ENCODE data around the gene LPXN. TPM values are rescaled to one million over a fixed set of nuclear protein-coding genes. Genes with fewer than 3 reads are reported as not detected.

The LPXN gene
- total RNA-seq, 1 experiment from 2014 or later: 1.3 TPM

DNA sequence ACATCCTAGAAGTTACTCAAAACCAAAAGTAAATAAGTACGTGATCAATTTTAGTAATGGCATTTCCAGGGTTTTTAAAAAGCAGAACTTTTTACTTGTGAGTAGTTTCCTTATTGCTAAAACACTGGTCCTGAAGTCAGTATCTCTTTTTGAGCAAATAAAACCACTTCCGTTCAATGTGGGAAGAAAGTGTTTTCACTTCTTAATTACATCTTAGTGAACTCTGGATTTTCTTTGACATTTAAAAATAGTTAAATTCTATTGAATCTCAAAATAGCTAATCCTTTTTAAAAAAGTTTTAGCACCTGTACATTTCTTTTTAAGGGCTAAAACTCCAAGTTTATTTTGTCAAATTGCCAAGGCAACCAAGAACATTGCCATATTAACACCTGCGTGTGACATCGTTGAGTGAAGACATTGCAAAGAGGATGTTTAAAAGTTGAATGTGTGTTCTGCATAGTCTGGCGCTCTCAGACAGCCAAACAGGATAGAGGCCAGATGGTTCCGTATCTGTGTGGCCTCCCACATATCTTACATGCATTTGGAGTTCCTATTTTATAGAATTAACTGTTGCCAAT is 50.5 kb downstream of the LPXN start:
- peak; percentile 18 for DNase-seq (ENCODE audit: extremely low read depth, low read depth)

DNA sequence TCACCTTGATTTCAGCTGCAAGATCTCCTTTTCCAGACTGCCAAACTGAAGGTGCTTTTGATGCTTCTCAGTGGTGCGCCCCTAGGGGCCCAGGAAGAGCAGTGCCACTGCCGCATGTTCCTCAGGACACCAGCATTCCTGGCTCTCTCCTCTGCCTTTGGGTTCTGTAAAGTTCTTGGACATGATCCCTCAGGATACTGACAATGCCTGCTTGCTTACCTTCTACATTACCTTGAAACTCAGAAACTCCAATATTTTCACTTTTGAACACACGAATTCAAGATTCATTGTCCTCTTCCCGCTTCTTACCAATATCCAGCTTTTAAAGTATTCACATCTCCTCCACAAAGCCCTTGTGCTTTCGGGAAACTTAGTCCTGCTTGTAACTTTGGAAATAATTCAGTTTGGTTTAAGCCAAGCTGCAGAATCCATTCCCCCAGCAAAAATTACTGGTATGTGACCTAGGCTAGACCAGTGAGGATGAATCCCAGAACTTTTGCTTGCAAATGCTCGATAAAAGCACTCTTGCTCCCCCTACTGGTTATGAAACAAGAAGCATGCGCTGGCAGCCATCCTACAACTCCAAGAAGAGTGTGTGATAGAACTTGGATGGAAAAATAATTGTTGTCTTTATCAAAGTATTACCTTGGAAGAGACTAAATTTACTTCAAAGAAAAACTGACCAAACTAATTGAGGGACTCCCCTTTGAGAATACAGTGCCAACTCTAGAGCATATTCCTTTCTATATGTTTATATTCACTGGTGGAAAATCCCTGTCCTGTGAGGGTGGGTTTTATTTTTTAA is 51.2 kb downstream of the LPXN start:
- peak; percentile 63 for DNase-seq (ENCODE audit: extremely low read depth, low read depth)

DNA sequence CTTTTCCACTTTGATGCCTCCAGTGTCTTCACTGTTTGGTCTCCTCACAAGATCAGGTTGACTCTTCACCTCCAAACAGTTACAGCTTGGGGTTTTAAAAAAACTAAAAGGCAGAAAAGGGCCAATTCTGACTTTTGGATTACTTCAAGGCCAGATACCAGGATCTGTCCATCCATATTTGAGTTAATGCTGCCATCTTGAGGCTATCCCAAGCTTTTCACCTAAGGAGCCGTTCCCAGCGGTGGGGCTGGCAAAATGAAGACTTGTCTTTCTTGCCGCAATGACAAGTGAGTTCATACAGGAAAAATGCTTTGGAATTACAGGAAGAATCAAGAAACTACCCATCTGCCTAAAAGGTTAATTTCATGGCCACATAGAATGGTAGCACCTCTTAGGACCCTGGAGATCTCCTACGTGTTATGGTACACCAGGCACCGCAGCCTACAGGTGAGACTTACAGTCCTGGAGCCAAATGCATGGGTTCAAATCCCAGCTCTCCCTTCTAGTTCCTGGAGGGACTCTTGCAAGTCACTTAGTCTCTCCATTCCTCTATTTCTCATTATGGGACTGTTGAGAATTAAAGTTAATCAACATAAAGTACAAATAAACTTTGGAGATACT is 61.8 kb downstream of the LPXN start:
- peak; percentile 48 for DNase-seq (ENCODE audit: extremely low read depth, low read depth)

DNA sequence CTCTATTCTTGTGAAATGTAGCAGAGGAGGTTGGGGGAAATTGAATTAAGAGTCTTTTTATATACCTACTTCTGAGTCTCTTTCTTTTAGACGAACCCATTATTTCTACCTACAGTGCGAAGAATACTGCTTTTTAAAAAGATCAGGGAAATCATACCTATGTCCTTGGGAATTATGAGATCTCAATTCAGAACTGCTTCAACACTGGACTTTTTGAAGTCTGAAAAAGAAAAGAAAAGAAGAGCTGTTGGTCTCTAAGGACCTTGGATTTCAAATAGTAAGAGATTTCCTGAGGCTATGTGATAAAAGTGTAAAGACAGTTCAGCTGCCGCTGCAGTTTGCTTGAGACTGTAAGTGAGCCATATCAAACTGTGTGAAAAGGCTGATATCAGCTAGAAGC is 64.0 kb downstream of the LPXN start:
- no peak for DNase-seq (ENCODE audit: extremely low read depth, low read depth)

DNA sequence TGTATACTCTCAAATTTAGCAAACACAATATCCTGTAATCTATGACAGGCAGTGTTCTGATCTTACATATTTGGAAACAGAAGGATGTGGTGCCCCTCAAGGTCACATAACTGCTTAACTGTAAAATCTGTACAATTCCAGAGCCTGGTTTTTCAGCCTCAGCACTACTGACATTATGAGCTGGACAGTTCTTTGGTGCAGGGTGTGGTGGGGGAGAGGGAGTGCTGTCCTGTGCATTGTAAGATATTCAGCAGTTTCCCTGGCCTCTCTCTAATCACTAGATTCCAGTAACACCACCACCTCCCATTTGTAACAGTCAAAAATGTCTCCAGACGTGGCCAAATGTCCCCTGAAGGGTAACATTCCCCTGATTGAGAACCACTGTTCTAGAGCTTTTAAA is 65.9 kb downstream of the LPXN start:
- DNase-seq (ENCODE audit: extremely low read depth, low read depth): no peak

DNA sequence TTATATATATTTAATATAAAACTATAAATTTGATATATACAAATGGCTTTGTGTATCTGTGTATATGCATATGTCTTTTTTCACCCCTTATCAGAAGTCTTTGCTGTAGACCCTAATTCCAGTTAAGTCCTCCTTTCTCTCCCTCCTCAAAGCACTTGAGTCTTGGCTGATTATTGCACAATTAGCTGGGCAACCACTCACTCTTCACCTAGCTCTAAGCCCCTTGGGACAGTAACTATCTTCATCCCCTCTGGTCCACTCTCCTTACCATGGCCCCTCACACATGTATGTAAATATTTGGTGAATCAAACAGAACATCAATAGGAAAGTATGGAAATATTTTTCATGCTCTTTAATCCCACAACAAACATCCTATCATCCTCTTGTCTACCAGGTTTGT is 66.8 kb downstream of the LPXN start:
- no peak for DNase-seq (ENCODE audit: extremely low read depth, low read depth)

DNA sequence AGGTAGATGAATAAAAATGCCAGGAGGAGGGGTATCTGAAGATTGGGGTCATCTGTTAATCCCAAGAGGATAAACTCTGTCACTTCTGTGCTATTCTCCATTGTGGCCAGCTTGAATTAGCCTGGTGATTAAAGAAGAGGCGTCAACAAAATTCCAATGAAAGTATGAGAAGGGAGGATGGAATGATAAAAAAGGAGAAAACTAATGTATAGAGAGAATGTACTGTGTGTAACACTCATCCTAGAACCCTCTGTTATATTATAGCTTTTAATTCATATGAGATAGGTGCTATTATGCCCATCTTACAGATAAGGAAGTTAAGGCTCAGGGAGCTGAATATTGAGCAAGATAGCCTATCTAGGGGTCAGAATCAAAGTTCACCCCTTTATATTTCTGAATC is 67.7 kb downstream of the LPXN start, which contains the start of gene OR5B21:
TSS of gene OR5B21 (minus strand) at position 101 of the 400 bp plus-strand sequence. CDS start at position 101, 0 bp downstream.
- DNase-seq (ENCODE audit: extremely low read depth, low read depth): no peak

DNA sequence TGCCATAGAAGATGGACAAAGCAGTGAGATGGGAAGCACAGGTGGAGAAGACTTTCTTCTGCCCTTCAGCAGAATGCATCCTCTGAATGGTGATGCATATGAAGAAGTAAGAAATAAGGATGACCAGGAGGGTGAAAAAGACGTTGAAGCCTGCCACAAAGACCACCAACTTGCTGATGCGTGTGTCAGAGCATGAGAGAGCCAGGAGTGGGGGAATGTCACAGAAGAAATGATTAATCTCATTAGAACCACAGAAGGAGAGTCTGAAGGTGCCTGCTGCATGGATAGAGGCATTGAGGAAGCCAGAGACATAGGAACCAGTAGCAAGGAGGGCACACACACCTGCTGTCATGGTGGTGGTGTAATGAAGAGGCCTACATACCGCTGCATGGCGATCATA is 68.3 kb downstream of the LPXN start:
- DNase-seq (ENCODE audit: extremely low read depth, low read depth): no peak

DNA sequence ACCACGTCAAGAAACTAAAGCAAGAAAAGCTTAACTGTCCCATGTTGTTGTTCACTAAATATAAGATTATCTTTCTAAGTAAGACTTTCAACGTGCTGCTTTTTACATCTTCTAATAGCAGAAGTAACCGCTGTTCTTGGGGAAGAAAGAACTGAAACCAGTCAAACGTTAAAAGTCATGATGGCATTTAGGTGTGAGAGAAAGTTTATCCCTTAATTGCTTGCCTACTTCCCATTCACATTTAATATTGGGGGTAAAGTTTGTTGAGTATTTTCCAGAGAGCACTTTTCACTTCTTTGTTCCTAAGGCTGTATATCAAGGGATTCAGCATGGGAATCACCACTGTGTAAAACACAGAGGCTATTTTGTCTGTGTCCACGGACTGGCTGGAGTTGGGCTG is 68.7 kb downstream of the LPXN start:
- no peak for DNase-seq (ENCODE audit: extremely low read depth, low read depth)

DNA sequence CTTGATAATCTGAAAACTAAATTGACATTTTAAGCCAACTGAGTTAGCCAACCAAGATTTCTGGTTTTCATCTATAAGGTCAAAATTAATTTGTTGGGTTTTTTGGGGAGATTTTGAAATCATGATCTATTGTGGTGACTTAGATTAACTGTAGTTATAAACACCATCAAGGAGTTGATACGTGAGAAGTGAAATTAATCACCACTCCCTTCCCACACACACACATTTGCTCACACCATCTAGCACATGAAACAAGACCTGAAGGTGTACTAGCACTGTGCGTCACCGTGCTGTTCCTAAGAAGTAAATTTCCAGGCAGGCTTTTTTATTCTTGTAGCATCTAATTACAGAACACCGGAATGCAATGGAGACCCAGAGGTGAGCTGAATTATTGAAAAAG is 69.8 kb downstream of the LPXN start:
- DNase-seq (ENCODE audit: extremely low read depth, low read depth): no peak

DNA sequence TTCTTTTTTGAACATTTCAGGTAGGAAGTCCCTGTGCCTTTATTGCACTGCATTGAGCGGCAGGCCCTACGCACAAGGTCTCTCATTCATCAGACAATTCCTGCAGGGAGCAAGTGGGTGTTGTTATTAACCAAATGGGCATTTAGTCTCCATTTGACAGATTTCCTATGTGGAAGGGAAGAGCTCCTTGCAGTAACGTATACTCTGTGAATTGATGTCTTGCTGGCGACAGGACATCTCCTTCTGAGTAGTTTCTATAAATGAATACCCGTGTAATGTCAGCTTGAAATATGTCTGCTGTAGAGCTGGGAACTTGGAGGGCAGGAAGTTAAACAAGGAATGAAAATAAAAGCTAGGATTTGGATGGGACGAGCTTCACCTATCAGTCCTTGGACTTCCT is 71.4 kb downstream of the LPXN start:
- DNase-seq (ENCODE audit: extremely low read depth, low read depth): no peak

DNA sequence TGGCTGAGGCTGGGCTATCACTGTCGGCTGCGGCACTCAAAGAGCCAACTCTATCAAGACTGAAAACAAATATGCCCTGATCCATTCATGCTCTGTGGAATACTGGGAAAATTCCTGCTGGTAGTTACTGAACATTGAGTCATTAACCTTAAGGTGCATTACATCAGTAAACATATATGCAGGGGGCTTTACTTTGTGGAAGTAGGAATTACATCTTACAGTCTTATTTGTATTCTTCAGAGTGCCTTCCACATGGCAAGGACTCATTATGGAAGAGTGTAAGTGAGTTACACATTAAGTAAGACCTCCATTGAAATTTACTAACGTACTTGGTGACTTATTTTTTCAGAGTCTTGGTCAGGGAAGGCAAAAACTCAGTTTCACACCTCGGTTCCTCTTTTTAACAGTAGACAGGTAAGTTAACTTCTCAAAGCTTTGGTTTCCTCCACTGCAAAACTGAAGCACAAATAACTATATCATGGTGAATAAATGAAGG is 72.2 kb downstream of the LPXN start:
- no peak for DNase-seq (ENCODE audit: extremely low read depth, low read depth)

DNA sequence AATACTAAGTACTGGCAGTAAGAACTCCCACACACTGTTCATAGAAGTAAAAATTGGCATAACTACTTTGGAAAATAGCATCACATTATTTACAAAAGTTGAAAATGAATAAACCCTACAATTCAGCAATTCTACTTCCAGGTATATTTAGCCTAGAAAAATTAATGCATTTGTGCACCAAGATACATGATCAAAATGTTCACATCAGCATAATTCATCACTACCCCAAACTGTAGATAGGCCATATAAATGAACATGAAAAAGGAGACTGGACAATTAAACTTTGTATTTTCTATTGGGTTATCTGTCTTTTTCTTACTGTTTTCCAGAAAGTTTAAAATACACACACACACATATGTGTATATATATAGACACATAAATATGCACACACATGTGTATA is 73.7 kb downstream of the LPXN start:
- no peak for DNase-seq (ENCODE audit: extremely low read depth, low read depth)

DNA sequence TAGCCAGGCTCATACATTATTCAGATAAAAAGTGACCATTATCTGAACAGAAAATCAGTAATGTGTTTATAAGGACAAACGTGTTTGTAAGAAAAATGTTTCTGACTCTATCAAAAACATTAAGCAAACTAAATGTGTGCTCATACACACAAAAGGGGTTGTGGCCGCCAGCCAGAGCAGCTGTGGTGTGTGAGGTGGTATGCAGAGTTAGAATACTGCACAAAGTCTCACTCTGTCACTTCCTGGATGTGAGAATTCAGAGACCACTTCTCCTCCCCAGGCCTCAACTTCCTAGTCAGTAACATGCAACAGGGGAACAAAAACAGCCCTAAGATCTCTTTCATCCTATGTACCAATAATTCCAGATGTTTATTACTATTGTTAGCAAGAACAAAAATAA is 77.2 kb downstream of the LPXN start:
- no peak for DNase-seq (ENCODE audit: extremely low read depth, low read depth)

DNA sequence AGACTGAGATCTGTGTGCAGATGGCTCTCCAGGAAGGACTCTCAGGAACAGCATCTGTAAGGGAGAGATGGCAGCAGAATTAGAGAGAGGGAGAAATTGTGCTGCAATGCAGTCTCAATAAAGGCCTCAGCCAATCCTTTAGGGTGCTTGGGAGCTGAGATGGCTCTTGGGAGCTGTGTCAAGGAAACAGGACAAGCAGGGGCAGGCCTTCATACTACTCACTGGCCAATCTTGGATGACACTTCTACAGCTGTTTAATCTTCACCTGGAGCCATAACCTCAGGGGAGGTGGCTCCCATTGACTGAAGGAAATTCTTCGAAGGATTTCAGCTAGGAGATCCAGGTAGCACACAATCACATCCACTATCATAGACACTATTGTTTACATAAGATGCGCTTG is 77.7 kb downstream of the LPXN start:
- DNase-seq (ENCODE audit: extremely low read depth, low read depth): no peak

DNA sequence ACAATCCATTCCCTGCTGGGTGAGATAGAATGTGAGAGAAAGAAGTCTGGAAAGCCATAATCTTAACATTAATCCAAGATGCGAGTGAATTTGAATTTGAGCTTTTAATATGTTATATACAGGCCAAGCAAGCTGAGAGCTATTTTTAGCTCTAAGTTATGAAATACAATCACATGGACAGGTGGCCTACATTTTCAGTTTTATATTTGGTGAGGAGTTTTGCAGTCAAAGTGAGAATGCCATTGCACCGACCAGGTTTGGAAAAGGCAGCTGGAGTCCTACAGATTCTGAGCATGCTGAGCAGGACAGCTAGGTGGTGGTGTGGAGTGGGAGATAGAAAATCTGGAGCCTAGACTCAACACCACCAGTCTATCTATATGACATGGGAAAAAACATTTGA is 79.8 kb downstream of the LPXN start:
- no peak for DNase-seq (ENCODE audit: extremely low read depth, low read depth)

DNA sequence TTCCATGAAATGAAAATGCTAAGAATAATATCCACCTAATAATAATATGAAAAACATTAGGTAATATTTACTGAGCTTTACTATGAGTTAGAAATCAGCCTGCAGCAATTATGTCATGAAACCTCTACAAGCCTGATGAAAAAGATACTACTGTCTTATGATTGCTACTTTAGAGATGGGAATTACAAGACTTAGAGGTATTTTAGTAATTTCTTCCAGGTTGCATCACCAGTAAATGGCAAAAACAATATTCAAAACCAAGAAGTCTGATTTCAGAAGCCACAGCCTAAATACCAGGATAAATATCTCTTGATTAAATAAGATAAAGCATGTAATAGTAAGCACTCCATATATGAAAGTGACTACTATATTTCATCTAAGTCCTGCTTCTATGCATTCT is 81.6 kb downstream of the LPXN start:
- no peak for DNase-seq (ENCODE audit: extremely low read depth, low read depth)

DNA sequence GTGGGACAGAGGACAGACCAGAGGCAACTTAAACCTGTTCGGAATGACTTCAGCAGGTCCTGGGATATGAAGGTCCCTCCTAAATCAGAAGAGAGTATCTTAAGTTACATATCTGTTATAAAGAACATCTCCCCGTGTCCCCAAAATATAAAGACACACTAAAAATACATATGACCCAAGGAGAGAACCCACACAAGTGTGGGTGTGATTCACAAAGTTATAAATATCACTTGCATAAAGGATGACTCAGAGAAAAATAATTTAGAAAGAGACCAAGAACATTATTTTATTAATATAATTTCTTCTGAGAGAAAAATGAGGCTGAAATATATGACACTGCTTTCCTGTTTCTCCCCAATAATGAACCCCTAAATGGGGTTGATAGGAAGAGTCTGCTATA is 82.0 kb downstream of the LPXN start:
- no peak for DNase-seq (ENCODE audit: extremely low read depth, low read depth)

DNA sequence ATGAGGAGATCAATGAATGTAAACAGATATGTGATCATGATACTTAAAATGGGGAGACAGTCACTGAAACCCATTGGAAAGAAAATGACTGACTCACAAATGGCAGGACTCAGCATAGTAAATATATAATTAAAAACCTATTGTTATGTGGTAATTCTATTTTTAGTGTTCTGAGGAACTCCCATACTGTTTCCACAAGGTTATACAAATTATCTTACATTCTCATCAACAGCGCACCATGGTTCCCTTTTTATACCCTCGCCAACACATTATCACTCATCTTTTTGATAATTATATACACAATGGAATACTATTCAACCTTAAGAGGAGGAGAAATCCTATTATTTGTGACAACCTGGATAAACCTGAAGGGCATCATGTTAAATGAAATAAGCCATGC is 84.8 kb downstream of the LPXN start:
- DNase-seq (ENCODE audit: extremely low read depth, low read depth): no peak

DNA sequence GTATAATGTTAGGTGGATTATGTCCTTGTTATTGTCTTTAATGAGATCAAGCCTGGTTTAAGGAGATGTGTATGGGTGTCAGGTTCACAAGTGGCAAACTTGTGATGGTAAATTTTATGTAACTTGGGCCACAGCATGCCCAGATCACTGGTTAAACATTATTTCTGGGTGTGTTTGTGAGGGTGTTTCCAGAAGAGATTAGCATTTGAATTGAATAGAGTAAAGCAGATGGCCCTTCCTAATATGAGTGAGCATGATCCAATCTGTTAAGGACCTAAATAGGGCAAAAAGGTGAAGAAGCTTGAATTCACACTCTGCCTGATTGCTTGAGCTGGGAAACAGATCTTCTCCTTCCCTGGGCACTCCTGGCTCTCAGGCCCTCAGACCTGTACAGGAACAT is 88.5 kb downstream of the LPXN start:
- no peak for DNase-seq (ENCODE audit: extremely low read depth, low read depth)

DNA sequence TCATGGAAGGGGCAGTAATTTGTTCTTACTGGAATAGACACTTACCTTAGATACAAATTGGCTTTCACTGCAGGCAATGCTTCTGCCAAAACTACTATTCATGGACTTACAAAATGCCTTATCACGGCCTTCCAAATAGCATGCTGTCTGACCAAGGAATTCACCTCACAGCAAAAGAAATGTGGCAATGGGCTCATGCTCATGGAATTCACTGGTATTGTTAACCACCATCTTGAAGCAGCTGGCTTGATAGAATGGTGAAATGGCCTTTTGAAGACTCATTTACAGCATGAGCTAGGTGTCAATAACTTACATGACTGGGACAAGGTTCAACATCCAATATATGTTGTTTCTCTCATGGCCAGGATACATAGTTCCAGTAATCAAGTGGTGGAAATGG is 89.7 kb downstream of the LPXN start:
- DNase-seq (ENCODE audit: extremely low read depth, low read depth): no peak
